GM18520 (cell line): ENCODE data around the gene SYN1.

Source experiments
- ATAC-seq: cut with Tn5 transposase; IDR thresholded peaks from one replicate; pipeline ENCODE4 v1.9.1; 2021; ENCODE audit not compliant: unreplicated experiment

SYN1 gene

GRCh38 chrX:47540754-47541538 is 78.7 kb downstream of the SYN1 start:
- no peak for ATAC-seq

- ATAC-seq = no peak
Observed at GRCh38 chrX:47539860-47540259, 79.8 kb downstream of the SYN1 start.

DNA sequence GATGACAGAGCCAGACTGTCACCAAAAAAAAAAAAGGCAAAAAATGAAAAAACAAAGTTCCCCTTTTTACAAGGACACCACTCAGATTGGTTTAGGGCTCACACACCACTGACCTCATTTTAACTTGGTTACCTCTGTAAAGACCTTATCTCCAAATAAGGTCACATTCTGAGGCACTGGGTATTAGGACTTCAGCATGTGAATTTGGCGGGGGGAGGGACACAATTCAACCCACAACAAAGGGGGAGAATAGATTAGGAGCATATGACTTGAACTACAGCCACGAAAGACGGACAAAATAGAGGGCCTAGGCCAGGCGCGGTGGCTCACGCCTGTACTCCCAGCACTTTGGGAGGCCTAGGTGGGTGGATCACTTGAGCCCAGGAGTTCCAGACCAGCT is 89.6 kb downstream of the SYN1 start:
- ATAC-seq = no peak

- ATAC-seq = no peak
Observed at GRCh38 chrX:47529548-47529947, 90.1 kb downstream of the SYN1 start.

- ATAC-seq = no peak
Observed at GRCh38 chrX:47523713-47524166, 95.9 kb downstream of the SYN1 start.

DNA sequence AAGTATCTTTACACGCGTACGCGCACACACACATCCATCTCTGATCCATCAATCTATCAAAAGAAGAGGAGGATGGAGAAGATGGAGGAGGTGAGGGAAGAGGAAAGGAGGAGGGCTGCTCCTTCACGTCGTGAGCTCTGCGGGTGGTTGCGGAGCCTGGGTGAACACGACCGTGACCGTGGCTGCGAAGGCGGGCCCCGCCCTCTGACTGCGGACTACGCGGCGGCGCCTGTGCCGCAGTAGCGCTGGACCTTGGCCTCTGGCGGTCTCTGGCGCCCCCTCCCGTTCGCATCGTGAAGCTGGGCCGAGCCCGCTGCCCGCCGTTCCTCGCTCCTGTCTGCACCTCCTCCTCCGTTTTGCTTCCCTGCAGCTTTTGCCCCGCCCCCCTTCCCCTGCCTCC is 96.4 kb downstream of the SYN1 start:
- peak; percentile 74 for ATAC-seq
